ENCODE data around the gene SFT2D1. TPM values are rescaled to one million over a fixed set of nuclear protein-coding genes. Genes with fewer than 3 reads are reported as not detected.
"Not testable (repeated sequence)": the region's sequence is repeated elsewhere in the genome, so short reads cannot be mapped to it uniquely, and the experiment has no call there.

Gene SFT2D1
- polyA plus RNA-seq, 3 donors, result 65.4 to 68.2 (median 68.1) TPM

GRCh38 chr6:166365221-166365620 is 22.9 kb upstream of the SFT2D1 start:
- DNase-seq (ENCODE audit: low read depth in 3 of 3, low spot score in 2 of 3), result no peak

GRCh38 chr6:166364456-166364855 is 22.1 kb upstream of the SFT2D1 start:
- DNase-seq (ENCODE audit: low read depth in 3 of 3, low spot score in 2 of 3), result no peak

- DNase-seq (ENCODE audit: low read depth in 3 of 3, low spot score in 2 of 3), result not testable (repeated sequence)
These were observed 20.1 kb upstream of the SFT2D1 start for GRCh38 chr6:166362427-166362826.

- no peak for DNase-seq (ENCODE audit: low read depth in 3 of 3, low spot score in 2 of 3)
These were observed 18.7 kb upstream of the SFT2D1 start for GRCh38 chr6:166361077-166361429.

- DNase-seq (ENCODE audit: low read depth in 3 of 3, low spot score in 2 of 3), result no peak
These were observed 18.1 kb upstream of the SFT2D1 start for GRCh38 chr6:166360243-166361076.

- DNase-seq (ENCODE audit: low read depth in 3 of 3, low spot score in 2 of 3), result no peak
These were observed 13.2 kb upstream of the SFT2D1 start for GRCh38 chr6:166355552-166355951.

- DNase-seq (ENCODE audit: low read depth in 3 of 3, low spot score in 2 of 3), result no peak
These were observed 12.6 kb upstream of the SFT2D1 start for GRCh38 chr6:166354965-166355364.

GRCh38 chr6:166354143-166354542 is 11.8 kb upstream of the SFT2D1 start:
- DNase-seq (ENCODE audit: low read depth in 3 of 3, low spot score in 2 of 3), result no peak

GRCh38 chr6:166353507-166353906 is 11.2 kb upstream of the SFT2D1 start:
- DNase-seq (ENCODE audit: low read depth in 3 of 3, low spot score in 2 of 3), result no peak

- no peak for DNase-seq (ENCODE audit: low read depth in 3 of 3, low spot score in 2 of 3)
These were observed 10.6 kb upstream of the SFT2D1 start for GRCh38 chr6:166352923-166353322.

GRCh38 chr6:166351715-166352285 is 9.5 kb upstream of the SFT2D1 start:
- no peak for DNase-seq (ENCODE audit: low read depth in 3 of 3, low spot score in 2 of 3)

- DNase-seq (ENCODE audit: low read depth in 3 of 3, low spot score in 2 of 3), result no peak
These were observed 6.1 kb upstream of the SFT2D1 start for GRCh38 chr6:166348305-166348949.

GRCh38 chr6:166346965-166347364 is 4.6 kb upstream of the SFT2D1 start:
- DNase-seq (ENCODE audit: low read depth in 3 of 3, low spot score in 2 of 3), result no peak

GRCh38 chr6:166346449-166346848 is 4.1 kb upstream of the SFT2D1 start:
- no peak for DNase-seq (ENCODE audit: low read depth in 3 of 3, low spot score in 2 of 3)

- DNase-seq (ENCODE audit: low read depth in 3 of 3, low spot score in 2 of 3), result not testable (repeated sequence)
These were observed 3.3 kb upstream of the SFT2D1 start for GRCh38 chr6:166345672-166346071.

- not testable (repeated sequence) for DNase-seq (ENCODE audit: low read depth in 3 of 3, low spot score in 2 of 3)
These were observed 2.6 kb upstream of the SFT2D1 start for GRCh38 chr6:166344921-166345320.

- no peak for DNase-seq (ENCODE audit: low read depth in 3 of 3, low spot score in 2 of 3)
These were observed 1.9 kb upstream of the SFT2D1 start for GRCh38 chr6:166344240-166344639.

GRCh38 chr6:166343150-166343487 is 774 bp upstream of the SFT2D1 start:
- no peak for DNase-seq (ENCODE audit: low read depth in 3 of 3, low spot score in 2 of 3)

- no peak for DNase-seq (ENCODE audit: low read depth in 3 of 3, low spot score in 2 of 3)
These were observed 382 bp downstream of the SFT2D1 start for GRCh38 chr6:166341977-166342348.

- DNase-seq (ENCODE audit: low read depth in 3 of 3, low spot score in 2 of 3), result no peak
These were observed 881 bp downstream of the SFT2D1 start for GRCh38 chr6:166341464-166341863.

- no peak for DNase-seq (ENCODE audit: low read depth in 3 of 3, low spot score in 2 of 3)
These were observed 3.5 kb downstream of the SFT2D1 start for GRCh38 chr6:166338854-166339253.

- no peak for DNase-seq (ENCODE audit: low read depth in 3 of 3, low spot score in 2 of 3)
These were observed 5.5 kb downstream of the SFT2D1 start for GRCh38 chr6:166336847-166337246.
